Stomach (tissue), 4 donors: ENCODE measurements around the gene MRPS33.

Source experiments
- EP300 ChIP-seq: sonication (generic); formaldehyde crosslinking; IDR thresholded peaks from one replicate; pipeline ENCODE4 v1.6.1; 2017; ENCODE audit warnings: antibody characterized with exemption
- POLR2A ChIP-seq, 4 donors: fragments of 450-650 bp; IDR thresholded peaks; one replicate each; pipeline ENCODE4 v1.6.1; 2016; ENCODE audit warnings: antibody characterized with exemption in 4 of 4, control low read depth in 2 of 4, mild to moderate bottlenecking in 1 of 4, moderate library complexity in 1 of 4
- POLR2AphosphoS5 ChIP-seq, 3 donors: sonication (generic); formaldehyde crosslinking; IDR thresholded peaks; one replicate each; pipeline ENCODE4 v1.6.1; 2016; ENCODE audit warnings: antibody characterized with exemption in 3 of 3
- TF ChIP-seq, protein P1 (sequence below), 7 experiments: fragments of 450-650 bp in 4 of 7; fragments of 200-600 bp in 3 of 7; sonication (generic) in 3 of 7; IDR thresholded peaks; one replicate each; pipeline ENCODE4 v1.5.1; 2016 to 2019; ENCODE audit warnings: antibody characterized with exemption in 7 of 7, control low read depth in 2 of 7, mild to moderate bottlenecking in 1 of 7

DNA sequence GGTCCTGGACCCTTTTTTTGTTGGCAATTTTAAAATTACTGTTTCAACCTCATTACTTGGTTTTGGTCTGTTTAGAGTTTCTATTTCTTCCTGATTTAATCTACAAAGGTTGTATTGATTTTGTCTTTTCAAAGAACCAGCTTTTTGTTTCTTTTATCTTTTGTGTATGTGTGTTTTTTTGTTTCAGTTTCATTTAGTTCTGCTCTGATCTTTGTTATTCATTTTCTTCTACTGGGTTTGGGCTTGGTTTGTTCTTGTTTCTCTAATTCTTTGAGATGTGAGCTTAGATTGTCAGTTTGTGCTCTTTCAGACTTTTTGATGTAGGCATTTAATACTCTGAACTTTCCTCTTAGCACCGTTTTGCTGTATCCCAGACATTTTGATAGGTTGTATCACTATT is 8.5 kb upstream of the MRPS33 start:
- TF ChIP-seq, protein P1, sequence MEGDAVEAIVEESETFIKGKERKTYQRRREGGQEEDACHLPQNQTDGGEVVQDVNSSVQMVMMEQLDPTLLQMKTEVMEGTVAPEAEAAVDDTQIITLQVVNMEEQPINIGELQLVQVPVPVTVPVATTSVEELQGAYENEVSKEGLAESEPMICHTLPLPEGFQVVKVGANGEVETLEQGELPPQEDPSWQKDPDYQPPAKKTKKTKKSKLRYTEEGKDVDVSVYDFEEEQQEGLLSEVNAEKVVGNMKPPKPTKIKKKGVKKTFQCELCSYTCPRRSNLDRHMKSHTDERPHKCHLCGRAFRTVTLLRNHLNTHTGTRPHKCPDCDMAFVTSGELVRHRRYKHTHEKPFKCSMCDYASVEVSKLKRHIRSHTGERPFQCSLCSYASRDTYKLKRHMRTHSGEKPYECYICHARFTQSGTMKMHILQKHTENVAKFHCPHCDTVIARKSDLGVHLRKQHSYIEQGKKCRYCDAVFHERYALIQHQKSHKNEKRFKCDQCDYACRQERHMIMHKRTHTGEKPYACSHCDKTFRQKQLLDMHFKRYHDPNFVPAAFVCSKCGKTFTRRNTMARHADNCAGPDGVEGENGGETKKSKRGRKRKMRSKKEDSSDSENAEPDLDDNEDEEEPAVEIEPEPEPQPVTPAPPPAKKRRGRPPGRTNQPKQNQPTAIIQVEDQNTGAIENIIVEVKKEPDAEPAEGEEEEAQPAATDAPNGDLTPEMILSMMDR (IDR thresholded peaks at IDR 0.05): no peak
- TF ChIP-seq POLR2A (IDR thresholded peaks at IDR 0.05) (no peak), POLR2AphosphoS5 (IDR thresholded peaks at IDR 0.05) (no peak), EP300 (no peak)
